ENCODE measurements around the gene NHLRC1.
"Not testable (repeated sequence)": the region's sequence is repeated elsewhere in the genome, so short reads cannot be mapped to it uniquely, and the experiment has no call there.

NHLRC1 gene

GRCh38 chr6:18122128-18123093 is at the start of gene NHLRC1:
Gene NHLRC1, minus strand, starts transcription at chr6:18122677. Its CDS starts 71 bp downstream, at chr6:18122606.
- DNase-seq (ENCODE audit: low read depth in 2 of 2), result peak; percentile 53 to 62

DNA sequence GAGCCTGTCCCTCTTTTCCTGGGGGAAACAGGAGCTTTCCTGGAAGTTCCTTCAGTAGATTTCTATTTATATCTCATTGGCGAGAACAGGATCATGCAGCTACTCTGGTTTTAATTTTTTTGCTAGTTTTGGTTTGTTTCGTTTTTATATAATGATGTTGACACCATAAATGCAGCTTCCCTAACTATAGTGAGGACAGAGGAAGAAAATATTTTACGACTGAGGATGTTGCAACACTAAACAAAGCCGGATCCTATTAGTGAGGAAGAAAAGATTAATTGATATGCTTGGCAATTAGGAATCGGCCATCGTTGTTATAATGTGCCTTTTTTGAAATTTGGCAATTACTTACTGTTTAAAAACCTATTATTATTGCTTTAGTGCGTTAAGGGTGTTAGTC is 49.4 kb upstream of the NHLRC1 start:
- no peak for DNase-seq (ENCODE audit: low read depth in 2 of 2)

DNA sequence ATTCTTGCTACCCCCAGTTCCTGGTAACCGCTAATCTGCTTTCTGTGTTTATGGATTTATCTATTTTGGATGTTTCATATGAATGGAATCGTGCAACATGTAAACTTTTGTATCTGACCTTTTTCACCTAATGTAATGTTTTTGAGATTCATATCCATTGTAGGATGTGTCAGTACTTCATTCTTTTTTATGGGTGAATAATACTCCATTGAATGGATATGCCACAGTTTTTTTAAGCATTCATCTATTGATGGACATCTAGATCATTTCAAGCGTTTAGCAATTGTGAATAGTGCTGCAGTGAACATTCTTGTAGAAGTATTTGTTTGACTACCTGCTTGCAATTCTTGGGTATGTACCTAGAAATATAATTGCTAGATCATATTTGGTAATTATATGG is 45.8 kb upstream of the NHLRC1 start:
- no peak for DNase-seq (ENCODE audit: low read depth in 2 of 2)

GRCh38 chr6:18166312-18167036 is 44.0 kb upstream of the NHLRC1 start:
- DNase-seq (ENCODE audit: low read depth in 2 of 2), result no peak

- no peak for DNase-seq (ENCODE audit: low read depth in 2 of 2)
These were observed 43.3 kb upstream of the NHLRC1 start for GRCh38 chr6:18165751-18166150.

DNA sequence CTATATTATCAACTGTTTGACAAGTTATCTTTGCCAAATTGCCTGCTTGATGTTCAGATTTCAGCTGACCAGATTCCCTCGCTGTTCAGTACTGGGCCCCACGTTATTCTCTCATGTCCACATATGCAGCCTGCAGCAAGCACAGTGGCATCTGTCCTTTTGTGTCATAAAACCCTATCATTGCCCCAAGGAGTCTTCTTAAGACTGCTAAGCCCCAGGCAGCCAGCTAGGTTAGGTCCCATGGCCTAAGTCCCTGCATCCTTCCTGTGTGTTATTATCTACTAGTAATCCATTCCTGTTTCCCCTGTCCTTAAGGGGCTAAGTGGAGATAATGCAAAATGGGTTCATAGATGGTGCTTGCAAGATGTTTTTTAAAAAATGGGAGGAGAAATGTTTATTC is 39.9 kb upstream of the NHLRC1 start:
- no peak for DNase-seq (ENCODE audit: low read depth in 2 of 2)

GRCh38 chr6:18161431-18161830 is 39.0 kb upstream of the NHLRC1 start:
- no peak for DNase-seq (ENCODE audit: low read depth in 2 of 2)

DNA sequence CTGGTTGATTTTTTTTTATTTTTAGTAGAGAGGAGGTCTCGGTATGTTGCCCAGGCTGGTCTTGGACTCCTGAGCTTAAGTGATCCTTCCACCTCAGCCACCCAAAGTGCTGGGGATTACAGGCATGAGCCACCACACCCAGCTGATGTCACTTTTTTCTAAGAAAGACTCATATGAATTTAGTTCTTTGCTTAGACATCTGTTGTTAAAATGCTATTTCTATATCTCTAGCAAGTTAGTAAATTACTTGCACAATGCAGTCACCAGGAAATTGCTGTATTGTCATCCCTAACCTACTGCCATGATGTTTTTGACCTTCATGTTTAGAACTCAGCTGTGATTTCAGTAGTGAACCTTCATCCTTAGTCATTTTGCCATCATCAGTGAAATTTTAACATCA is 38.4 kb upstream of the NHLRC1 start:
- no peak for DNase-seq (ENCODE audit: low read depth in 2 of 2)

GRCh38 chr6:18155864-18156421 is 33.5 kb upstream of the NHLRC1 start:
- DNase-seq (ENCODE audit: low read depth in 2 of 2), result no peak

- DNase-seq (ENCODE audit: low read depth in 2 of 2), result peak; percentile 97 to 98
These were observed 32.8 kb upstream of the NHLRC1 start, which contains the start of gene KDM1B for GRCh38 chr6:18155150-18155863. Gene KDM1B, plus strand, starts transcription at chr6:18155422. Its CDS starts 4,474 bp downstream, at chr6:18159896.

DNA sequence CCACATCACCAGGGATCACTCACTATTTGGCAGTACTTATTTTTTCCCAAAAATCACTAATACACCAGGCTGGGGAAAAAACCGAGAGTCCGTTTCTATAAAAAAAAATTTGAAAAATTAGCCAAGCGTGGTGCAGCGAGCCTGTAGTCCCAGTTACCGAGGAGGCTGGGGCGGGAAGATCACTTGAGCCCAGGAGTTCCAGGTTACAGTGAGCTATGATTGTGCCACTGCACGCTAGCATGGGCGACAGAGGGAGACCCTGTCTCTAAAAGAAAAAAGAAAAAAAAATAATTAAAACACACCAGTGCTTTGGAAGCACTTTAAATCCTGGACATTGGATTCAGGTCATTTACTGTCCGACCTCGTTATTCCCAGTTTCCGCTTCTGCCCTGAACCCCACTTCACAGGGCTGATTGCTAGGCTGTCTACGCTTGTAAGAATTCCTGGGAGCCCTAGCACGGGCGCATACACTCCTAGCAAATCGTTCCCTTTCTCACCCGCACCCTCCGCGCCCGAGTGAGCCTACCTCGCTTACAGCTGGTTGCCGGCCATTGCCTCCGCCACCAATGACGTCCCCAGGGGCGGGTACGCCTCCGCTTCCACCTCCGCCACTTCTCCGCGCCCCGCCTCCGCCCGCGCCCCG is 32.2 kb upstream of the NHLRC1 start, which contains the start of gene TPMT:
TSS of gene TPMT (minus strand) at position 571 of the 643 bp plus-strand sequence. CDS start 5,950 bp downstream, outside the sequence.
- DNase-seq (ENCODE audit: low read depth in 2 of 2), result no peak

GRCh38 chr6:18153311-18153703 is 30.8 kb upstream of the NHLRC1 start:
- DNase-seq (ENCODE audit: low read depth in 2 of 2), result no peak

DNA sequence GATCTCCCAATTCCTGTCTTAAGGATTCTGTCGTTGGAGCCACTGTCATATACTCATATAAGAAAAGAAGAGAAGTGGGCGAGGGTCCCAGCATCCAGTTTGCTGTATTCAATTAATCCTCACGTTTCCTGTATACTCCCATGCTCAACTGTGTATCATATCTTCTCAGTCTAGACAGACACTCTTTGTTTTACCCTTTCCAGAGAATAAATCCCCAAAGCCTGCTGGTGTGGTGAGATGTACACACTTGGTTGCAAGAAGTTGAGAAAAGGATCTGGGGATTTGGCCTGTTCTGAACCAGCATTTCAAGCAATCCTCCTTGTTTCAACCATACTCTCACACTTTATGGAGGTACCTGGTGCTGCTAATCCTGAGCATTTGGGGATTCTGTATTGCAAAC is 29.3 kb upstream of the NHLRC1 start:
- no peak for DNase-seq (ENCODE audit: low read depth in 2 of 2)

DNA sequence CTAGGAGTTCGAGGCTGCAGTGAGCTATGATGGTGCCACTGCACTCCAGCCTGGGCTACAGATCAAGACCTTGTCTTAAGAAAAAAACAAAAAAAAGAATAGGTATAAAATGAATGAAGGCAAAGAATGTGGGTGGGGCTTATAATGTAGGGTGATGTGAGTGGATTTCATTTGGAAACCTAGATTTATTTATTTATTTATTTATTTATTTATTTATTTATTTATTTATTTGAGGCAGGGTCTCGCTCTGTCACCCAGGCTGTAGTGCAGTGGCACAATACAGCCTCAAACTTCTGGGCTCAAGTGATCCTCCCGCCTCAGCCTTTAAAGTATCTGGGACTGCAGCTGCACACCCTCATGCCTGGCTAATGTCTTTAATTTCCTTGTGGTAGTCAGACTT is 28.9 kb upstream of the NHLRC1 start:
- DNase-seq (ENCODE audit: low read depth in 2 of 2), result not testable (repeated sequence)

- peak; percentile 85 for DNase-seq (ENCODE audit: low read depth in 2 of 2)
These were observed 26.0 kb upstream of the NHLRC1 start for GRCh38 chr6:18148304-18149025.

GRCh38 chr6:18147616-18148015 is 25.1 kb upstream of the NHLRC1 start:
- no peak for DNase-seq (ENCODE audit: low read depth in 2 of 2)

DNA sequence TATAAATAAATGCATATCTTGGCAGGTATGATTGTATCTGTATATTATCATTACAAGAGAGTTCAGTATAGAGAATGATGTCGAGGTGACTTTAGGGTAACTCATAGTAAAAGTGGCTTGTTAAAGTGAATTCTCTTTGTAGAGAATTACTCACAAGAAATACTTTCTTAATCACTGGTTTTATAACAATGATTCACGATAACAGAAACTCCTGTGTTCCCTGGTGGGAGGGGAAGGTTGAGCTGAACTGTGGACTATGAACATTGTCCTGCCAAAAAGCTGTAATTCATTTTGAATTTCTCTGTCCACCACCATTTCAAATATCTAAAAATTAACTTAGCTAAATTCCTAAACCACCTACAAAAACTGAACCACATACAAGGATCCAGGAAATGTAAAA is 24.7 kb upstream of the NHLRC1 start:
- DNase-seq (ENCODE audit: low read depth in 2 of 2), result no peak

- DNase-seq (ENCODE audit: low read depth in 2 of 2), result no peak
These were observed 20.0 kb upstream of the NHLRC1 start for GRCh38 chr6:18142591-18142861.

GRCh38 chr6:18141805-18142590 is 19.5 kb upstream of the NHLRC1 start:
- no peak for DNase-seq (ENCODE audit: low read depth in 2 of 2)

Data from fibroblast of skin of left quadriceps (primary cell).